C4-2B (cell line): ENCODE results near the gene FXR2.

Experiments used
- ZFX ChIP-seq: fragments of 450-650 bp; IDR thresholded peaks from 2 replicates; pipeline ENCODE4 v1.6.1; 2017
- TF ChIP-seq, protein P1 (sequence below): fragments of 450-650 bp; conservative IDR thresholded peaks from 2 replicates; pipeline ENCODE4 v1.5.1; 2017; ENCODE audit warnings: mild to moderate bottlenecking

DNA sequence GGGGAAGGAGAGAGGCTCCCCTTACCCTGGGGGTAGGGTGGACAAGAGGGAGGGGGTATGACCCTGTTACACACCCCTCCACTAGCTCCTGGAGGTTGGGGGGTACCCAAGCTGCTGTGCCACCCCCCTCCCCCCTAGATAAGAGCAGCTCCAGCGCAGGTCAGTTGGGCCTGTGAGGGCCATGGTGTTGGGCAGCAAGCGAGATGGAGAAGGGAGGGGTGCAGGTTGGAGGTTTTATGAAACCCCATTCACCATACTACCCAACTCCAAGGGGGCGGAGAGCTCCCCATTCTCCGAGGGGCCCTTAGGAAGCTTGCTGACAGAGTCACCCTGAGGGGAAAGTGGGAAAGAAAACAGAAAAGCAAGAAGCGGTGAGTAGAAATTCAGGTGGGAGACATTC lies 23.1 kb downstream of the FXR2 start:
- TF ChIP-seq, protein P1, sequence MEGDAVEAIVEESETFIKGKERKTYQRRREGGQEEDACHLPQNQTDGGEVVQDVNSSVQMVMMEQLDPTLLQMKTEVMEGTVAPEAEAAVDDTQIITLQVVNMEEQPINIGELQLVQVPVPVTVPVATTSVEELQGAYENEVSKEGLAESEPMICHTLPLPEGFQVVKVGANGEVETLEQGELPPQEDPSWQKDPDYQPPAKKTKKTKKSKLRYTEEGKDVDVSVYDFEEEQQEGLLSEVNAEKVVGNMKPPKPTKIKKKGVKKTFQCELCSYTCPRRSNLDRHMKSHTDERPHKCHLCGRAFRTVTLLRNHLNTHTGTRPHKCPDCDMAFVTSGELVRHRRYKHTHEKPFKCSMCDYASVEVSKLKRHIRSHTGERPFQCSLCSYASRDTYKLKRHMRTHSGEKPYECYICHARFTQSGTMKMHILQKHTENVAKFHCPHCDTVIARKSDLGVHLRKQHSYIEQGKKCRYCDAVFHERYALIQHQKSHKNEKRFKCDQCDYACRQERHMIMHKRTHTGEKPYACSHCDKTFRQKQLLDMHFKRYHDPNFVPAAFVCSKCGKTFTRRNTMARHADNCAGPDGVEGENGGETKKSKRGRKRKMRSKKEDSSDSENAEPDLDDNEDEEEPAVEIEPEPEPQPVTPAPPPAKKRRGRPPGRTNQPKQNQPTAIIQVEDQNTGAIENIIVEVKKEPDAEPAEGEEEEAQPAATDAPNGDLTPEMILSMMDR, result no peak
- no peak for TF ChIP-seq ZFX
